Aorta (tissue), 5 donors: ENCODE measurements around the gene ZNF710. TPM values are rescaled to one million over a fixed set of nuclear protein-coding genes. Genes with fewer than 3 reads are reported as not detected.

Experiments
- ATAC-seq: fragments of 200-7000 bp; cut with Tn5 transposase; one replicate; pipeline ENCODE4 v1.9.1; 2022; ENCODE audit warnings: moderate library complexity; ENCODE audit not compliant: low FRiP score
- DNase-seq, 2 donors: peaks; one replicate each; pipeline ENCODE4 v3.0.0-alpha.2; 2020
- H3K27ac ChIP-seq, 2 donors: one replicate each; pipeline ENCODE4 v1.5.1; 2013; ENCODE audit warnings: low read length in 2 of 2, mild to moderate bottlenecking in 2 of 2, moderate library complexity in 2 of 2, control low read depth in 1 of 2, inconsistent platforms in 1 of 2, low read depth in 1 of 2
- H3K27me3 ChIP-seq, 2 donors: one replicate each; pipeline ENCODE4 v1.6.1; 2013; ENCODE audit warnings: control low read depth in 1 of 2, low read length in 1 of 2, mild to moderate bottlenecking in 1 of 2, moderate library complexity in 1 of 2; ENCODE audit not compliant: insufficient read depth in 2 of 2, control insufficient read depth in 1 of 2
- H3K36me3 ChIP-seq, 2 donors: one replicate each; pipeline ENCODE4 v1.6.1; 2013; ENCODE audit warnings: control low read depth in 1 of 2, low read length in 1 of 2, mild to moderate bottlenecking in 1 of 2; ENCODE audit not compliant: insufficient read depth in 2 of 2, control insufficient read depth in 1 of 2
- H3K4me1 ChIP-seq, 2 donors: one replicate each; pipeline ENCODE4 v1.6.1; 2013; ENCODE audit warnings: low read length in 2 of 2, control low read depth in 1 of 2, mild to moderate bottlenecking in 1 of 2, moderate library complexity in 1 of 2; ENCODE audit not compliant: insufficient read depth in 2 of 2, control insufficient read depth in 1 of 2
- H3K4me3 ChIP-seq, 2 donors: one replicate each; pipeline ENCODE4 v1.5.1; 2013; ENCODE audit warnings: low read length in 2 of 2, control low read depth in 1 of 2, mild to moderate bottlenecking in 1 of 2
- H3K9me3 ChIP-seq: one replicate; pipeline ENCODE4 v1.6.1; 2013; ENCODE audit warnings: mild to moderate bottlenecking, low read length; ENCODE audit not compliant: control insufficient read depth
- WGBS, 2 donors: extraction: QIAGEN DNeasy Blood & Tissue Kit; methylation state at CpG; one replicate each; pipeline ENCODE4 v1.1.7; 2013; 5-methylcytosine and 5-hydroxymethylcytosine counted together
- intact Hi-C, 2 donors: fragments of 100-400 bp; cut with DNase I; formaldehyde crosslinking; loops; one replicate each; pipeline versions ENCODE4 v1.14.2 to v1.15.0; 2022
- polyA plus RNA-seq, 2 donors: library from polyadenylated mRNA; stranded (reverse); fragments of 200-250 nt; gene quantifications; one replicate each; pipeline ENCODE4 v1.2.3, GENCODE V29; 2013
- total RNA-seq, 2 donors: library from RNA; stranded (reverse); fragmentation: NEBNext Ultra II Directional; extraction: Animal tissue kit (Norgen Biotek cat#: 25700); gene quantifications; one replicate each; pipeline ENCODE4 v1.2.1, GENCODE V29; 2021
- donor health status: healthy with polysubstance abuse.
- donor health status: Bipolar disorder and iron deficiency.
- donor health status: DM: no; HTN: no; CAD: no.
- donor health status: DM: no; HTN: no; CAD: no.
- donor health status: DM: yes; HTN: yes; CAD: no.

ZNF710 gene
- total and polyA plus RNA-seq, 4 donors, result 4.3 to 17.9 (median 10.5) TPM

GRCh38 chr15:90000186-90001001 is 730 bp upstream of the ZNF710 start:
- Histone ChIP-seq H3K27me3 (no peaks in the 10 kb centered on the region), H3K27ac (no peak overlapping the region), H3K36me3 (no peaks in the 10 kb centered on the region), H3K4me3 (peak overlapping the region; percentile 82 to 99), H3K4me1 (no peaks in the 10 kb centered on the region), H3K9me3 (no peaks in the 10 kb centered on the region)
- DNase-seq (peak; percentile 63 to 80), ATAC-seq (peak; percentile 37)
- intact Hi-C loops, result loop anchor here in 1 of 2 donors (5.0 kb wide), 1 partner anchor 108 kb away; the partner anchor contains the start of gene AP3S2
- WGBS, 2 donors, result 8 to 9% methylated on average over 59 to 63 of the region's 63 CpGs

- DNase-seq (peak; percentile 83 to 88), ATAC-seq (peak; percentile 27)
- H3K4me1 ChIP-seq, result no peaks in the 10 kb centered on the region
- H3K4me3 ChIP-seq, result peak overlapping the region; percentile 82 to 99
- 1% methylated on average over 16 to 89 of the region's 89 CpGs for WGBS, 2 donors
- intact Hi-C loops, result loop anchor here in 1 of 2 donors (5.0 kb wide), 1 partner anchor 110 kb away; the partner anchor contains the start of gene AP3S2
- no peaks in the 10 kb centered on the region for H3K27me3 ChIP-seq
- H3K27ac ChIP-seq, result peak overlapping the region in 1 of 2 donors; percentile 2
- no peaks in the 10 kb centered on the region for H3K9me3 ChIP-seq
- no peaks in the 10 kb centered on the region for H3K36me3 ChIP-seq
Observed at GRCh38 chr15:90001683-90002427, 731 bp downstream of the ZNF710 start.

DNA sequence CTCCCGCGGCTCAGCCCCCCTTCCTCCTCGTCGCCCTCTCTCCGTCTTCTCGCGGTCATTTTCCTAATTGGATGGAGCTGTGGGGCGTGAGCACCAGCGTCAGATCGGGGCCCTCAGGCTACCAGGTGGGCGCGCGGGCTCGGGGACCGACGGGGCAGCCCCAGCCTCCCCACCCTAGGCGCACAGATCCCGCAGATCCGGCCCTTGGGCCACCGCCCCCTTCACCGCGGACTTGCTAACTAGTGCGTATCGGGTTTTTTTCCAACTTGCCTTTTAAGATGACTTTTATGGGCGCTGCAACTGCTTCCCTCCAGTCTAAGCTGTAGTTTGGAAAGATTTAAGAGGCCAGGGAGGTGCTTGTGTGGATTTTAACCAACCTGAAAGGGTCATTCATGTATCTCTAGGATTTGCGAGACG is 1.3 kb downstream of the ZNF710 start:
- no peaks in the 10 kb centered on the region for H3K36me3 ChIP-seq
- intact Hi-C loops, result loop anchor here in 1 of 2 donors (5.0 kb wide), 1 partner anchor 110 kb away; the partner anchor contains the start of gene AP3S2
- H3K27ac ChIP-seq, result no peak overlapping the region
- ATAC-seq (peak; percentile 30), DNase-seq (peak; percentile 68 to 81)
- peak overlapping the region; percentile 82 to 99 for H3K4me3 ChIP-seq
- WGBS, 2 donors, result 1% methylated on average over 27 of the region's 27 CpGs
- no peaks in the 10 kb centered on the region for H3K9me3 ChIP-seq
- H3K27me3 ChIP-seq, result no peaks in the 10 kb centered on the region
- H3K4me1 ChIP-seq, result no peaks in the 10 kb centered on the region

GRCh38 chr15:90003736-90004135 is 2.6 kb downstream of the ZNF710 start:
- Histone ChIP-seq H3K4me3 (no peak overlapping the region), H3K27me3 (no peaks in the 10 kb centered on the region), H3K9me3 (no peaks in the 10 kb centered on the region), H3K4me1 (no peaks in the 10 kb centered on the region), H3K27ac (no peak overlapping the region), H3K36me3 (no peaks in the 10 kb centered on the region)
- WGBS, 2 donors, result 91% methylated on average over 7 of the region's 7 CpGs
- DNase-seq, result no peak
- intact Hi-C loops, result loop anchor here in 1 of 2 donors (5.0 kb wide), 1 partner anchor 111 kb away; the partner anchor contains the start of gene AP3S2
- no peak for ATAC-seq

DNA sequence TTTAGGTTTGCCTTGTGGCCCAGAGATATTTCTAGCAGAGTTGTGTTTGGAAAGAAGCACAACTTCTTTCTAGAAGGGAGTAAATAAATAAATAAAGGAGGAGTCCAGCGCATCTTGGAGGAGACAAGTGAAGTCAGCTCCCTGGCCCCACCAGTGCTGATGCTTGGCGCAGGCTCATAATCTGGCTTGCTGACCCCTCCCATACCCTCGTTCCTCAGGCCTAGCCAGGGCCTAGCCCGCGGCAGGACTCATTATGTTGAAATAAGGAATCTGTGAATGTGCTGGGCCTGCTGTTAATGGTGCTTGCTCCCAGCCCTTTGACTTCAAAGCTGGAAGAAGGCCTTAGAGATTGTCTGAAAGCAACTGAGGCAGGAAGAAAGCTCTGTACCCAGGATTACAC is 3.1 kb downstream of the ZNF710 start:
- H3K27ac ChIP-seq, result no peak overlapping the region
- H3K4me1 ChIP-seq, result no peaks in the 10 kb centered on the region
- intact Hi-C loops, result loop anchor here in 1 of 2 donors (5.0 kb wide), 1 partner anchor 112 kb away; the partner anchor contains the start of gene AP3S2
- DNase-seq, result no peak
- no peak overlapping the region for H3K4me3 ChIP-seq
- 76 to 83% methylated on average over 5 of the region's 5 CpGs for WGBS, 2 donors
- H3K9me3 ChIP-seq, result no peaks in the 10 kb centered on the region
- no peak for ATAC-seq
- no peaks in the 10 kb centered on the region for H3K36me3 ChIP-seq
- no peaks in the 10 kb centered on the region for H3K27me3 ChIP-seq

- H3K27me3 ChIP-seq, result no peaks in the 10 kb centered on the region
- no peaks in the 10 kb centered on the region for H3K9me3 ChIP-seq
- intact Hi-C loops, result loop anchor here in 1 of 2 donors (5.0 kb wide), 1 partner anchor 112 kb away; the partner anchor contains the start of gene AP3S2
- H3K4me1 ChIP-seq, result no peaks in the 10 kb centered on the region
- 83% methylated on average over 8 of the region's 8 CpGs for WGBS, 2 donors
- no peak overlapping the region for H3K27ac ChIP-seq
- ATAC-seq (no peak), DNase-seq (peak in 1 of 2 donors; percentile 68)
- no peak overlapping the region for H3K4me3 ChIP-seq
- H3K36me3 ChIP-seq, result no peaks in the 10 kb centered on the region
Observed at GRCh38 chr15:90004671-90005070, 3.5 kb downstream of the ZNF710 start.

GRCh38 chr15:90006217-90007075 is 5.3 kb downstream of the ZNF710 start:
- Histone ChIP-seq H3K27me3 (no peaks in the 10 kb centered on the region), H3K36me3 (no peaks in the 10 kb centered on the region), H3K4me3 (no peak overlapping the region), H3K9me3 (peaks cover 2% of the 10 kb centered on the region), H3K4me1 (no peaks in the 10 kb centered on the region), H3K27ac (no peak overlapping the region)
- DNase-seq (no peak), ATAC-seq (no peak)
- intact Hi-C loops, result no loop called here
- 91 to 95% methylated on average over 4 of the region's 4 CpGs for whole genome bisulfite sequencing, 2 donors

DNA sequence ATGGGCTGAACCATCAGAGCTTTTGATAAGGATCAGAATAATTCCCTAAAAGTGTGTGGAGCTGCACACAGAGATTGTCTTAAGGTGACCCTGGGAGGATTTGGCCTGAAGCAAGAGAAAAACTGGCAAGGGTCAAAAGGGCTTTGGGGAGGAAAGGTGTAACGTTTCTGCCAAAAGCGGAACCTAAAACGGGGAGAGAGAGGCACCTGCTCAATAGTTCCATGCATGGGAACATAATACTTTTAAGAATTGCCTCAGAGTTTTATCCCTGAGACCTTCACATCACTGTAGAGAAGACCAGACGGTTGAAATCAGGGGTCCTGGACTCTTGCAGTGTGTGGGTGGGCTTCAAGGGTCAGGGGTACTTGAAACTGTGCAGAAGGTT is 5.9 kb downstream of the ZNF710 start:
- H3K4me3 ChIP-seq, result no peak overlapping the region
- intact Hi-C loops, result no loop called here
- no peaks in the 10 kb centered on the region for H3K27me3 ChIP-seq
- no peaks in the 10 kb centered on the region for H3K4me1 ChIP-seq
- ATAC-seq (no peak), DNase-seq (no peak)
- H3K36me3 ChIP-seq, result no peaks in the 10 kb centered on the region
- peaks cover 2% of the 10 kb centered on the region for H3K9me3 ChIP-seq
- 88 to 89% methylated on average over 4 of the region's 4 CpGs for WGBS, 2 donors
- H3K27ac ChIP-seq, result no peak overlapping the region
